Measurements from ENCODE around the gene PIK3R1.

The PIK3R1 gene

DNA sequence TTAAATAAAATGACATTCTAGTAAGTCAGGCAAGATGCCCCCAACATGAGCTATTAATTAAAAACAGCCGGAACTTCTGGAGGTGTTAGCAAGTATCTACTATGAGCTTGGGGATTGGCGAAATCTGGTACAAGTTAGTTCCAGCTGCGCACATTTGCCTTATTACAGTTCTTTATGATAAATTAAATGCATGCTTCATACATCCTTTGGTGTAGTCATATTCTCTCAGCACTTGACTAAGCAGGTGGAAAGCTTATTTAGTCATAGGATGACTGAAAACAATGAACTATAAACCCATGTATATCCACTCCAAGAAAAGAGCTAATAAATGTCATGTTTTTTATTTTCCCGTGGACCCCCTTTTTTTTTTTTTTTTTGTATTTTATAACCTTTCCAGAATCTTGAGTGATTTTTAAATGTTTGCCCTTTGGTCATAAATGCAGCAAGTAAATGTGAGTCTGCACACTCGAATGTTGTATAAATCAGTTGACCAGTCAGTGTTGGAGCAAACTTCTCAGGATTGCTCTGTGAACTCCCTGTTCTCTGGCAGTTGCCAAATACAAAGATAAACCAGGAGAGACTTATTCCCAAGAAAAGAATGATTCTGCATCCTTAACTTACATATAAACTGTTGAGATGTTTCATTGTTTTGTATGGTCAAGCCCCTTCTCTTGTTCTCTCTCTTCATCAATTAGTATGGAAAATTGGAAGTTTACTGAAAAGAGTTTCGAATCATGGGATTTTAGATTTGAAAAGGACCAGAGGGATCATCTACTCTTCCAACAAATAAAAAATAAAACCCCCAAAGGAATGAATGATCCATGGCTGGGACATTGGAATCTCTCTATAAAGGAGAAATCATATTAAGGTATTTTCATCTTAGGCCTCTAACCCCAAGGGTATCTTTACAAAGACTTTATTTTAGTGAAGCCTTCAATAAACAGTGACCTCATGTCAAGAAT, 38.3 kb downstream of the PIK3R1 start:
- TF ChIP-seq, protein P1, sequence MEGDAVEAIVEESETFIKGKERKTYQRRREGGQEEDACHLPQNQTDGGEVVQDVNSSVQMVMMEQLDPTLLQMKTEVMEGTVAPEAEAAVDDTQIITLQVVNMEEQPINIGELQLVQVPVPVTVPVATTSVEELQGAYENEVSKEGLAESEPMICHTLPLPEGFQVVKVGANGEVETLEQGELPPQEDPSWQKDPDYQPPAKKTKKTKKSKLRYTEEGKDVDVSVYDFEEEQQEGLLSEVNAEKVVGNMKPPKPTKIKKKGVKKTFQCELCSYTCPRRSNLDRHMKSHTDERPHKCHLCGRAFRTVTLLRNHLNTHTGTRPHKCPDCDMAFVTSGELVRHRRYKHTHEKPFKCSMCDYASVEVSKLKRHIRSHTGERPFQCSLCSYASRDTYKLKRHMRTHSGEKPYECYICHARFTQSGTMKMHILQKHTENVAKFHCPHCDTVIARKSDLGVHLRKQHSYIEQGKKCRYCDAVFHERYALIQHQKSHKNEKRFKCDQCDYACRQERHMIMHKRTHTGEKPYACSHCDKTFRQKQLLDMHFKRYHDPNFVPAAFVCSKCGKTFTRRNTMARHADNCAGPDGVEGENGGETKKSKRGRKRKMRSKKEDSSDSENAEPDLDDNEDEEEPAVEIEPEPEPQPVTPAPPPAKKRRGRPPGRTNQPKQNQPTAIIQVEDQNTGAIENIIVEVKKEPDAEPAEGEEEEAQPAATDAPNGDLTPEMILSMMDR (conservative IDR thresholded peaks at IDR 0.05), result no peak
- no peak overlapping the region; the same call in 1 of the 2 replicates for H3K27ac ChIP-seq

- TF ChIP-seq, protein P1 (conservative IDR thresholded peaks at IDR 0.05), result no peak
- no peak overlapping the region for H3K27ac ChIP-seq
Measured at GRCh38 chr5:68254810-68255209, 39.3 kb downstream of the PIK3R1 start.

- no peak overlapping the region for H3K27ac ChIP-seq
- TF ChIP-seq, protein P1 (conservative IDR thresholded peaks at IDR 0.05), result no peak
Measured at GRCh38 chr5:68255305-68256120, 40.0 kb downstream of the PIK3R1 start.

- TF ChIP-seq, protein P1 (conservative IDR thresholded peaks at IDR 0.05), result no peak
- no peak overlapping the region for H3K27ac ChIP-seq
Measured at GRCh38 chr5:68257210-68257609, 41.7 kb downstream of the PIK3R1 start.

DNA sequence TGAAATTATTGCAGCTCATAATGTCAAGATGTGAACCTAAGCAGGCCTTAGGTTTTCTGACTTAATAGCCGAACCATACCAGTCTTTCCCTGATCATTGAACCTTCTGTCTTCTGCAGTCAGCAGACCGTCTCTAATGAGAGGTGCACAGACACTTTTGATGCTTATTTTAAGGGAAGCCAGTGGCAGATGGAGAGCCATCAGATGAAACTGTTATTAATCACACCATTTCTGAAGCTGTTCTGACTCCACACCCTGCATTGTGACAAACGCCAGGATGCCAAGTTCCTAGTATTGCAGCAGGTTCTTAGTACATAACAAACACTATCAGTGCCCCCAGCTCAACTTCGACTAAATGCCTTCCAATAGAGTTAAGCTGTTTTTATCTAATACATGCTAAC, 43.0 kb downstream of the PIK3R1 start:
- TF ChIP-seq, protein P1 (conservative IDR thresholded peaks at IDR 0.05), result no peak
- no peak overlapping the region for H3K27ac ChIP-seq

- no peak overlapping the region for H3K27ac ChIP-seq
- TF ChIP-seq, protein P1 (conservative IDR thresholded peaks at IDR 0.05), result no peak
Measured at GRCh38 chr5:68259700-68260099, 44.1 kb downstream of the PIK3R1 start.

- TF ChIP-seq, protein P1 (conservative IDR thresholded peaks at IDR 0.05), result no peak
- H3K27ac ChIP-seq, result no peak overlapping the region
Measured at GRCh38 chr5:68260467-68260866, 44.9 kb downstream of the PIK3R1 start.

Measured in VCaP (cell line).